Right forelimb (tissue), 1 donor: ENCODE results near the gene RIPK3.
"Not testable (repeated sequence)": the region's sequence is repeated elsewhere in the genome, so short reads cannot be mapped to it uniquely, and the experiment has no call there.

Source experiments
- DNase-seq: peaks from one replicate; pipeline ENCODE4 v3.0.0-alpha.2; 2018

Gene RIPK3

DNA sequence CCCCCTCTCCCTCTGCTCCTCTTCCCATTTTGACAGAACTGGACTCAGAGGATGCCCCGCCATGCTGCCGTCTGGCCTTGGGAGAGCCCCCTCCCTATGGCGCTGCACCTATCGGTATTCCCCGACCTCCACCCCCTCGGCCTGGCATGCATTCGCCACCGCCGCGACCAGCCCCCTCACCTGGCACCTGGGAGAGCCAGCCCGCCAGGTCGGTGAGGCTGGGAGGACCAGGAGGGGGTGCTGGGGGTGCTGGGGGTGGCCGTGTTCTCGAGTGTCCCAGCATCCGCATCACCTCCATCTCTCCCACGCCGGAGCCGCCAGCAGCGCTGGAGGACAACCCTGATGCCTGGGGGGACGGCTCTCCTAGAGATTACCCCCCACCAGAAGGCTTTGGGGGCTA is 29.7 kb upstream of the RIPK3 start:
- DNase-seq = no peak

- DNase-seq = peak; percentile 93
Observed at GRCh38 chr14:24368562-24369252, 28.9 kb upstream of the RIPK3 start.

DNA sequence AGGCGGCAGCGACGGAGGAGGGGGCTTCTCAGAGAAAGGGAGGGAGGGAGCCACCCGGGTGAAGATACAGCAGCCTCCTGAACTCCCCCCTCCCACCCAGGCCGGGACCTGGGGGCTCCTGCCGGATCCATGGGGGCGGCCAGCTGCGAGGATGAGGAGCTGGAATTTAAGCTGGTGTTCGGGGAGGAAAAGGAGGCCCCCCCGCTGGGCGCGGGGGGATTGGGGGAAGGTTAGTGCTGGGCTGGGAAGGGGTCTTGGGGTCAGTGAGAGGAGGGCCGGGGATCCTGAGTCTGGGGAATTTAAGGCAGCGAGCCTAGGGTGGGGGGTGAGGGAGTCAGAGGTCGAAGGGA is 28.4 kb upstream of the RIPK3 start:
- DNase-seq = no peak

- peak; percentile 91 for DNase-seq
Observed at GRCh38 chr14:24367514-24368211, 27.9 kb upstream of the RIPK3 start, which contains the start of gene NFATC4. Gene NFATC4, plus strand, starts transcription at chr14:24368184. Its CDS starts 157 bp downstream, at chr14:24368341.

GRCh38 chr14:24366721-24367513 is 27.1 kb upstream of the RIPK3 start:
- peak; percentile 94 for DNase-seq

- no peak for DNase-seq
Observed at GRCh38 chr14:24366413-24366720, 26.6 kb upstream of the RIPK3 start.

DNA sequence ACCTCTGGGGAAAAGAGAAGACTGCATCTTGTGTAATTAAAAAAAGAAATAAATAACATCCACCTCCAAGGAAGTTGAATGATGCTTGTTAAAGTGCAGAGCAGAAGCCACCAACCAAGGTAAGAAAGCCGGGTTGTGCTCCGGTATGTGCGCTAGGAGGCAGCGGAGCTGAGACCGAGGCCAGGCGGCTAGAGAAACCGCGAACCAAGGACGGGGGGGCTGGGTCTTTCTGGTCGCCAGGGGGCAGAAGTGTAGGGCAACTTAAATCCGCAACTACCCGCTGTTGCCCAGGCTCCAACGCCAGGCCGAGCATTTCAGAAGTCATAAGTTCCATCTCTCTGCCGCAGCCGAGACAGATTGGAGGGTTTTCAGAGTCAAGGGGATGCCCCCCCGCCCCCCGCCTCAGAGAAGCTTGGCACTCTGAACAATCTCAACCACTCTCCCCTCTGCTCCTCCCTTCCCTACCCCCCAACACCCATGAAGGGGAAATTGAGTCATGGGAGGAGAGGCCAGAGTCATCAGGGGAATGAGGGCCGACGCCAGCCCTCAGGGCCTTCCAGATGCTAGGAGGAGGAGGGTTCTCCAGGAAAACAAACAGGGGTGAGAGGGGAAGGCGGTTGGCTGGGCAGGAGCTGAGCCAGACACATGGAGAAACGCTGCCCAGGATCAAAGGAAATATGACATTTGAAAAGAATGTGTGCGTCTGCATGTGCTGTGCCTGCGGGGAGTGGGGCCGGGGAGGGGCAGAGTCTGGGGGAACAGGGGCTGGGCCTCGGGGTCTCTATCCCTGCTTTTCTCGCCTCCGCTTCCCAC is 26.0 kb upstream of the RIPK3 start:
- peak; percentile 91 for DNase-seq

- DNase-seq = no peak
Observed at GRCh38 chr14:24364841-24365240, 25.1 kb upstream of the RIPK3 start.

DNA sequence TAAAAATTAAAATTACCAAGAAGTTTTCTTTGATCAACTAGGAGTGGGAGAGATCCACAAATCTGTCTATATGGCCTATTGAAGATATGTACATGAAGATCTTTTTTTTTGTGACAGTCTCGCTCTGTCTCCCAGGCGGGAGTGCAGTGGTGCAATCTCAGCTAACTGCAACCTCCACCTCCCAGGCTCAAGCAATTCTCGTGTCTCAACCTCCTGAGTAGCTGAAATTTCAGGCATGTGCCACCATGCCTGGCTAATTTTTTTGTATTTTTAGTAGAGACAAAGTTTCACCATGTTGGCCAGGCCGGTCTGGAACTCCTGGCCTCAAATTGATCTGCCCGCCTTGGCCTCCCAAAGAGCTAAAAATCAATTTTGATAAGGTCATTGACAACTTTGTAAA is 23.6 kb upstream of the RIPK3 start:
- DNase-seq = no peak

DNA sequence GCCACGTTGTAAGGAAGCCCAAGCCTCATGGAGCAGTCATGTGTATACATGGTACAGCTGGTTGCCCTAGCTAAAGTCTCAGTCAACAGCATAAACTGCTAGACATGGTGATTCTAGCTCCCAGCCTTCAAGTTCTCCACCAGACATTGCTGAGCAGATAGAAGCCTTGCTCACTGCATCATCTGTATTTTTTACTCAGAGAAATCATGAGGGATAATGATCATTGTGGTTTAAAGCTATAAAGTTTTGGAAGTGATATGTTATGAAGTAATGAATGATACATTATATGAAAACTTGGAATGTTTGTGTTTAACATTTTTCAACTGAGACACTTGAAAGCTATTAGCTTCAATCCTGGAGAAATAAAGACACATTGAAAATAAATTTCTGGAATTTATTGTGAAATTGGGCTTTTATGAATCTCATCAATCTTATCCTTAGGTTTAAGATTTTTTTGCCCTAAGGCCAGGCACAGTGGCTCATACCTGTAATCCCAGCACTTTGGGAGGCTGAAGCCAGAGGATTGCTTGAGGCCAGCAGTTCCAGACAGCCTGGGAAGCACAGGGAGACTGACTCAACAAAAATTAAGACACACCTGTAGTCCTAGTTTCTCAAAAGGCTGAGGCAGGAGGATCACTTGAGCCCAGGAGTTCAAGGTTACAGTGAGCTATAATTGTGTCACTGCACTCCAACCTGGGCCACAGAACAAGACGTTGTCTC is 22.6 kb upstream of the RIPK3 start:
- no peak for DNase-seq

DNA sequence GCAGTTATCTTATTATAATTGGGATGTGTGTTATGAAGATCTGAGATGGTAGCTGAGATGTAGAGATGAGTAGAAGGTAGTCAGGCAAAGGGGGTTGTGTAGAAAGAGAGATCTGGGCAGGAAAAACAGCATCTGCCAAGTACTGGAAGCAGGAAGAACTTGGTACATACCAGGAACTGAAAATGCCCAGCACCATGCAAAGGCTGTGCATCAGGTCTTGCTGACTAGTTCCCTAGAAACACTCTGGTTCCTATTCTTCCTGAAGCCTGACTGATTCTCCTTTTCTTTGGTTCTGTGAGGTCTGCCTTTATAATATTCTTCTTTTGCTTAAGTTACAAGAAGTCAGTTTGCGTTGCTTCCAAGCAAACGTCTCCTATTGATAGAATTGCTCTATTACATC is 21.5 kb upstream of the RIPK3 start:
- DNase-seq = no peak

- no peak for DNase-seq
Observed at GRCh38 chr14:24360281-24360680, 20.5 kb upstream of the RIPK3 start.

GRCh38 chr14:24356208-24356607 is 16.4 kb upstream of the RIPK3 start:
- DNase-seq = no peak

- no peak for DNase-seq
Observed at GRCh38 chr14:24355009-24355408, 15.2 kb upstream of the RIPK3 start.

DNA sequence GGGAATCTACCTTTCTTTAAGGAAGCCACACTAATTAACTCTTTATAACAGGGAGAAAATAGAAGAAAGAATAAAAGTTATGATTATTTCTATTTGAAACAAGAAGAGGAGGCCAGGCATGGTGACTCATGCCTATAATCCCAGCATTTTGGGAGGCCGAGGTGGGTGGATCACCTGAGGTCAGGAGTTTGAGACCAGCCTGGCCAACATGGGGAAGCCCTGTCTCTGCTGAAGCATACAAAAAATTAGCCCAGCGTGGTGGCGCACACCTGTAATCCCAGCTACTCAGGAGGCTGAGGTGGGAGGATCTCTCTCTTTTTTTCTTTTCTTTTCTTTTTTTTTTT is 14.7 kb upstream of the RIPK3 start:
- not testable (repeated sequence) for DNase-seq

DNA sequence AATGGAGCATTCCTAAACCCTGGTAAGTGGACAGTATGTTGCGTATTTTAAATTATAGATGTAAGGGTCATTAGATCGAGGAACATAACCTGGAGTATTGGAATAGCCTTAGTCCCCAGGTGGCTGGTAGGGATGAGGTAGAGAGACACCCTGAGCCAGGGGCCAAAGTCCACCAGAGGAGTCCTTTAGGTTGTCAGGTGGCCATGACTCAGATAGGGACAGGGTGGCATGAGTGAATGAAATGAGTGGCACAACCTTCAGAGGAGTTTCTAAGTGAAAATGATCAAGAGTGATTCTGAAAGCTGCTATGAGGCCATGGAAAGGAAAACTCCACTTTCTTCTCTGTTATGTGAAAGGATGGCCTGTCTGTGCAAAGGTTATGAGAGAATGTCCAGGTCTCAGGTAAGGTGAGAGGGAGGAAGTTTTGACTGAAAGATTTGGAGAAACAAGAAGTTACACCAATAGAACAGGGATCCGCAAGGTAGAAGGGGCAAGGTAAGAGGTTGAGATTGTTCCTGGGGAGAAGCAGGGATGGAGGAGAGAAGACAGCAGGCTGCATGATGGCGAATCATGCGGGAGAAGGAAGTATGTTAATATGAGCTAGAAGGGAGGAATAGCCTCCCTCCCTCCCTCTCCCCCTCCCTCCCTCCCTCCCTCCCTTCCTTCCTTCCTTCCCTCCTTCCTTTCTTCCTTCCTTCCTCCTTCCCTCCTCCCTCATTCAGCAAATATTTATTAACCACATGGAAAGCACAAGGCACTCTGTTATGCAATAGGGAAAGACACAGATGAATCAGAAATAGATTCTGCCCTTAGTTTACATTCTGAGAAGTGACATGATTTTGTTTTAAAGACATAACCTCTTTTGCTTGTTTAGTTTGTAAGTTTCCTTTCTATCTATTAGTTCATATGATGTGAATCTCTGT is 14.0 kb upstream of the RIPK3 start:
- no peak for DNase-seq

DNA sequence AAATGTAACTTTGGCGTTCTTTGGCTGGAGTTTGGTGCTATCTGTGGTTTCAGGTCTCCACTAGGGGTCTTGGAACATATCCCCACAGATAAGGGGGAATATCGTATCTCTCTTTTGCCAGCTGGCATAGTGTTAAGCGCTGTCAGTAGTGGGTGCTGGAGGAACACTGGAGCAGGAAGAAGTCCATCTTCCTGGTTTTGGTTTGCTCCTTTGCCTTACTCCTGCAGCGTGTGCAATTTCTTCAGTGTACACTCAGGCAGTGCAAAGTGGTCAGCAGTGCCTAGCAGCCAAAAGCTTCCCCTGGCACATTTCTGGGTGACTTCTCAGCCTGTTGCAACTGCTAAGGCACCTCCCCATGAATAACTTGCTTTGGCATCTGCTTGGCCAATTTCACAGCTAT is 11.7 kb upstream of the RIPK3 start:
- DNase-seq = no peak

- no peak for DNase-seq
Observed at GRCh38 chr14:24349742-24350141, 10.0 kb upstream of the RIPK3 start.

DNA sequence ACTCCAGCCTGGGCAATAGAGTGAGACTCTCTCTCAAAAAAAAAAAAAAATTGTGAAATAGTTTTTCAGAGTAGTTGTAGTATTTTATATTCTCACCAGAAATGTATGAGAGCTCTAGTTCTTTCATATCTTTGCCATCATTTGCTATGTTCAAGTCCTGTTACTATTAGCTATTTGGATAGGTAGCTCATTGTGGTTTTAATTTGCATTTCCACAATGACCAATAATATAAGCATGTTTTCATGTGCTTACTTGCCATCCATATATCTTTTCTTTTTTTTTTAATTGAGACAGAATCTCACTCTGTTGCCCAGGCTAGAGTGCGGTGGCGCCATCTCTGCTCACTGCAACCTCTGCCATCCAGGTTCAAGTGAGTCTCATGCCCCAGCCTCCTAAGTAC is 8.4 kb upstream of the RIPK3 start:
- no peak for DNase-seq

DNA sequence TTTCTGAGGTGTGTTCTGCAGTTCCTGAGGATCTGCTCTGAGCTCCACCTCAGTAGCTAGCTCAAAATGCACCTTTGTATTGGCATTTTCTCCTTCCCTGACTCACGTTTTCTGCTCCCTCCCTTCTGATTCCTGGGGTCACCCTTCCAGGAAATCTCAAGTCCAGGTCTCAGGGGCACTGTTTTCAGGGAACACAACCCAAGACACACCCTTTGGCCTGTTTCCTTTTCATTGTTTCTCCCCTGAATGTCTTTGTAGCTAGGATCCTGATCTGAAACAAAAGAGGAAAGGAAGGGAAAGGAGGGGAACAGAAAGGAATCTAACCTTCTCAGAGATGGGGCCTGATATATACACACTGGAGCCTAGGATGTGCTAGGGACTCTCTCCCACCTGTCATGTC is 7.3 kb upstream of the RIPK3 start:
- no peak for DNase-seq
